PC-9 (cell line): ENCODE data around the gene ZMAT5.

Experiments used
- CTCF ChIP-seq: fragments of 200-600 bp; sonication (generic); conservative IDR thresholded peaks from 2 replicates; pipeline ENCODE4 v1.6.1; 2017; ENCODE audit warnings: mixed run types, antibody characterized with exemption, mild to moderate bottlenecking, moderate library complexity
- EZH2 ChIP-seq: fragments of 200-600 bp; sonication (generic); IDR thresholded peaks from 2 replicates; pipeline ENCODE4 v1.8.0; 2017; ENCODE audit warnings: antibody characterized with exemption, low read depth

GRCh38 chr22:29772170-29772641 lies 5.4 kb upstream of the ZMAT5 start:
- peak; percentile 47 for TF ChIP-seq CTCF
- TF ChIP-seq EZH2: no peak
